VCaP (cell line): ENCODE results near the gene ZNF681.
"Not testable (repeated sequence)": the region's sequence is repeated elsewhere in the genome, so short reads cannot be mapped to it uniquely, and the experiment has no call there.

Experiments
- H3K27ac ChIP-seq: fragments of 450-650 bp; 2 replicates; pipeline ENCODE4 v1.5.1; 2017
- TF ChIP-seq, protein P1 (sequence below): fragments of 450-650 bp; conservative IDR thresholded peaks from 2 replicates; pipeline ENCODE4 v1.5.1; 2017; ENCODE audit warnings: mild to moderate bottlenecking, moderate library complexity

ZNF681 gene

DNA sequence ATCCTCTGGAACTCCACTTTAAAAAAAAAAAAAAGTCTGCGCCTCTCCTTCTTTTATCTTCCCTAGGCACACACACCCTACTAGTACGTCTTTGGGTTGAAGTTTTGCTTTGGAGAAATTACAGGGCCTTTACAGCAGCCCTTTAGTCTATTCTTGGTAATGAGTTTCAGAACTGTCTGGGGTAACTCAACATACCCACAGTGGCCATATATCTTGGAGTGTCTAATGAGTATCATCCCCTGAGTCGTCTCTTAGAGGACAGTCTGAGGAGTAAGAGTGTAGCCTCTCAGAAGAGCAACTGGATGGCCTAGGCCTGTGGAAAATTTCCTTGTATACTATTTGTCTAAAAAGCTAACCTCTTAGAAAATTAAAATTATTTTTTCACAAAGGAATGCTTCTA is 6.1 kb upstream of the ZNF681 start:
- TF ChIP-seq, protein P1, sequence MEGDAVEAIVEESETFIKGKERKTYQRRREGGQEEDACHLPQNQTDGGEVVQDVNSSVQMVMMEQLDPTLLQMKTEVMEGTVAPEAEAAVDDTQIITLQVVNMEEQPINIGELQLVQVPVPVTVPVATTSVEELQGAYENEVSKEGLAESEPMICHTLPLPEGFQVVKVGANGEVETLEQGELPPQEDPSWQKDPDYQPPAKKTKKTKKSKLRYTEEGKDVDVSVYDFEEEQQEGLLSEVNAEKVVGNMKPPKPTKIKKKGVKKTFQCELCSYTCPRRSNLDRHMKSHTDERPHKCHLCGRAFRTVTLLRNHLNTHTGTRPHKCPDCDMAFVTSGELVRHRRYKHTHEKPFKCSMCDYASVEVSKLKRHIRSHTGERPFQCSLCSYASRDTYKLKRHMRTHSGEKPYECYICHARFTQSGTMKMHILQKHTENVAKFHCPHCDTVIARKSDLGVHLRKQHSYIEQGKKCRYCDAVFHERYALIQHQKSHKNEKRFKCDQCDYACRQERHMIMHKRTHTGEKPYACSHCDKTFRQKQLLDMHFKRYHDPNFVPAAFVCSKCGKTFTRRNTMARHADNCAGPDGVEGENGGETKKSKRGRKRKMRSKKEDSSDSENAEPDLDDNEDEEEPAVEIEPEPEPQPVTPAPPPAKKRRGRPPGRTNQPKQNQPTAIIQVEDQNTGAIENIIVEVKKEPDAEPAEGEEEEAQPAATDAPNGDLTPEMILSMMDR: no peak
- H3K27ac ChIP-seq: peak overlapping the region; percentile 88

DNA sequence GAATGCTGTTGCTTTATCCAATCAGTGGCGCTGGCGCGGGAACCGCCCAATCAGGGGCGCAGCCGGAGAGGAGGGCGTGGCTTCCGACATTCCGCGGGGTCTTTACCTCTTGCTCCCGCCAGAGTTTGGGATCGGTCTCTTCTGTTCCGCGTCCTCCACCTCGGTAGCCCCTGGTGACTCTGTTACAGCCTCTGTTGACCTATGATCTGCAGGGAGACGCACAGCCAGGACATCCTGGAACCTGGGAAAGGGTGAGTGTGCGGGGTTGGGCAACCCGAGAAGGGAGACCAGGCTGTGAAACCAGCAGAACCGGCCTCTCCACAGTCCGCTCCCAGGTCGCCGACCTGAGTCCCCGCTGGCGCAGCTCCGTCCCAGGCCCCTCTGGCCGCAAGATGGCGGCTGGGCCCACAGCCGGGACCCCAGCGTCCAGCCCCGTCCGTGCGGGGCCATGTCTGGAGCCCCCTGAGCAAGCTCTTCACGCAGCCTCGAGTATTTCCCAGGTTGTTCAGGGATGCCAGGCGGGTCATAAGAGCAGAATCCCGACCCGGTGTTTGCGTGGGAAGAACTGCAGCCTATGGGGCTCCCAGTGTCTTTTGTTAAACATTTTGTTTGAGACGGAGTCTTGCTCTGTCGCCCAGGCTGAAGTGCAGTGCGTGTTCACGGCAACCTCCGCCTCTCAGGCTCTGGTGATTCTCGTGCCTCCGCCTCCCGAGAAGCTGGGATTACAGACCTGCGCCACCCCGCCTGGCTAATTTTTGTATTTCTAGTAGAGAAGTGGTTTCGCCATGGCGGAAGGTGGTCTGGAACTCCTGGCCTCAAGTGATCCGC is 4.4 kb upstream of the ZNF681 start:
- TF ChIP-seq, protein P1: no peak
- peak overlapping the region; percentile 88 for H3K27ac ChIP-seq

DNA sequence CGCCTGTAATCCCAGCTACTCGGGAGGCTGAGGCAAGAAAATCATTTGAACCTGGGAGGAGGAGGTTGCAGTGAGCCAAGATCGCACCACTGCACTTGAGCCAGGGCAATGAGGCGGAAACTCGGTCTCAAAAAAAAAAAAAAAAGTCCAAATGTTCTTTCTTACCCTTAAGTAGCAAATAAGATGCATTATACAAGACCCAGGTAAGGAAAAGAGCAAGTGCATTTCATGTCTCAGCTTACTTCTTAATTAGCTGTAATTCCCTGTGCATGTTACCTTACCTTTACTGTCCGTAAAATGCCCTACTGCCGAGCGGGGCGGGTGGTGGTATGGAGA is 3.8 kb upstream of the ZNF681 start:
- TF ChIP-seq, protein P1: no peak
- H3K27ac ChIP-seq: peak overlapping the region; percentile 88

DNA sequence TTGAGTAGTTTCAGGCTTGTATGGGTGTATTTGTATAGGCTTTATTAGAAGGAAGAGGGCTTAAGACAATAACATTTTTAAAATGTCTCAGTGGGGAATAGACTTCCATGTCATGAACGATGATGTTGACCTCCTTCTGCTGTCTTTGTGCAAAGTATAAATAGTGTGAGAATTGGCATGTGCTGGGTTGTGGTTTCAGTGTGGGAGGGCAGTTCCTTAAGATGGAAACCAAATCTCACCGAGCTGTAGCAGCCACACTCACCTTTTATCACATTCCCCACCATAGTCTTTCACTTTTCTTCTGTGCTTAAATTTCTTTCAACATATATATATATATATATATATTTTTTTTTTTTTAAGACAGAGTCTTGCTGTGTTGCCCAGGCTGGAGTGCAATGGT is 1.6 kb upstream of the ZNF681 start:
- not testable (repeated sequence) for H3K27ac ChIP-seq

DNA sequence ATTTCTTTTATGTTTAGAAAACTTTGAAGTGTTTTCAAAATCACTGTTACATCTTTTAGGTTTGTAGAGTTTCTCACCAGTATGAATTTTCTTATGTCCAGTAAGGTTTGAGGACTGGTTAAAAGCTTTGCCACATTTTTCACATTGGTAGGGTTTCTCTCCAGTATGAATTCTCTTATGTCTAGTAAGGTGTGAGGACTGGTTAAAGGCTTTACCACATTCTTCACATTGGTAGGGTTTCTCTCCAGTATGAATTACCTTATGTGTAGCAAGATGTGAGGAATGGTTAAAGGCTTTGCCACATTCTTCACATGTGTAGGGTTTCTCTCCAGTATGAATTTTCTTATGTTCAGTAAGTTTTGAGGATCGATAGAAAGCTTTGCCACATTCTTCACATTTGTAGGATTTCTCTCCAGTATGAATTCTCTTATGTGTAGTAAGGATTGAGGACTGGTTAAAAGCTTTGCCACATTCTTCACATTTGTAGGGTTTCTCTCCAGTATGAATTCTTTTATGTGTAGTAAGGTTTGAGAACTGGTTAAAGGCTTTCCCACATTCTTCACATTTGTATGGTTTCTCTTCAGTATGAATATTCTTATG is 15.0 kb downstream of the ZNF681 start:
- not testable (repeated sequence) for H3K27ac ChIP-seq

DNA sequence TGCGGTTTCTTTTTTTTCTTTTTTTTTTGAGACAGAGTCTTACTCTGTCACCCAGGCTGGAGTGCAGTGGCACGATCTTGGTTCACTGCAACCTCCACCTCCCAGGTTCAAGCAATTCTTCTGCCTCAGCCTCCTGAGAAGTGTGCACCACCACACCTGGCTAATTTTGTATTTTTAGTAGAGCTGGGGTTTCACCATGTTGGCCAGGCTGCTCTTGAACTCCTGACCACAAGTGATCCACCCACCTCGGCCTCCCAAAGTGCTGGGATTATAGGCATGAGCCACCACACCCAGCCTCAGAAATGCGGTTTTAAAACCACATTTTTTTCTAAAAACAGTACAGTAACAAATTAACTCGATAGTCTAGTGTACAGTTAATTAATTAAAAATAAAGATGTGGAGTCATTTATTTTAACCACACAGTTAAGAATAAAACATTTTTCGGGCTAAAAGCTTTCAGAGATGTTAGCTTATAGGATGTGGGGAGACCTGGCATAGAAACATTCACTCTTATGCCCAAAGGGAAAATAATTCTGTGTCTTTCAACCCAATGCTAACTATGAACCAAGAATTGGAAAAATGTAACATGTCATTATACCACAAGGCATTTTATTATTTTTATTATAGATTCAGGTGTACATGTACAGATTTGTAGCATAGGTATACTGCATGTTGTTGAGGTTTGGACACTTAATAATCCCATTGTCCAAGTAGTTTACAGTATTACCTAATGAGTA is 27.8 kb downstream of the ZNF681 start:
- H3K27ac ChIP-seq: not testable (repeated sequence)

DNA sequence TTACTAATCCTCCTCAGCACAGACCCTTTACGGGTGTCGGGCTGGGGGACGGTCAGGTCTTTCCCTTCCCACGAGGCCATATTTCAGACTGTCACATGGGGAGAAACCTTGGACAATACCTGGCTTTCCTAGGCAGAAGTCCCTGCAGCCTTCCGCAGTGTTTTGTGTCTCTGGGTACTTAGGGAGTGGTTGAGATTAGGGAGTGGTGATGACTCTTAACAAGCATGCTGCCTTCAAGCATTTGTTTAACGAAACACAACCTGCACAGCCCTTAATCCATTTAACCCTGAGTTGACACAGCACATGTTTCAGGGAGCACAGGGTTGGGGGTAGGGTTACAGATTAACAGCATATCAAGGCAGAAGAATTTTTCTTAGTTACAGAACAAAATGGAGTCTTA is 34.5 kb downstream of the ZNF681 start:
- not testable (repeated sequence) for H3K27ac ChIP-seq

DNA sequence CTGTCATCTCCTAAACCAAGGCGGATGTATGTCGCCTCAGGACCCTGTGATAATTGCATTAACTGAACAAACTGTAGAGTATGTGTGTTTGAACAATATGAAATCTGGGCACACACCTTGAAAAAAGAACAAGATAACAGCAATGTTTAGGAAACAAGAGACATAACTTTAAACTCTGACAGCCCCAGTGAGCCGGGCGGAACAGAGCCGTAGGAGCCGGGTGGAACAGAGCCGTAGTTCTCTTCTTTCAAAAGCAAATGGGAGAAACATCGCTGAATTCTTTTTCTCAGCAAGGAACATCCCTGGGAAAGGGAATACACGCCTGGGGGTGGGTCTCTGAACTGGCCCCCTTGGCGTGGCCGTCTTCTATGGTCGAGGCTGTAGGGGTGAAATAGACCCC is 39.9 kb downstream of the ZNF681 start:
- TF ChIP-seq, protein P1: no peak
- no peak overlapping the region for H3K27ac ChIP-seq

DNA sequence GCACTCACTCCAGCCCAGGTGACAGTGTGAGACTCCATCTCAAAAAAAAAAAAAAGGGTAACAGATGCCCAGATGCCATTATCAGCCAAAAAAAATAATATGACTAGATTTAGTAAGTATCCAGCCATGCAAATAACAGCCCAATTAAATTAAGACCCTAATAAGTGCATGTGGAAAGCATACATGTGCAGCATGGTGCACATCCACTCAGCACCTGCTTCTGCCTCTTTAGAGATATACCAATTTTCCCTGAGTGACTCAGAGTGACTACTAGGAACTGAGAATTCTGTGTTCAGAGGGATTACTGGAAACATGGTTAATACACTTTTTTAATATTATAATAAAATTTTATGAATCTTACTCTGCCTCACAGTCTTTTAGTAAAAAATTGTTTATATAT is 41.9 kb downstream of the ZNF681 start:
- H3K27ac ChIP-seq: no peak overlapping the region
- TF ChIP-seq, protein P1: no peak
